WTC11 (cell line): Measurements from ENCODE around the gene DUSP3. TPM values are rescaled to one million over a fixed set of nuclear protein-coding genes. Genes with fewer than 3 reads are reported as not detected.

Experiments
- ATF2 ChIP-seq: sonication (generic); formaldehyde crosslinking; IDR thresholded peaks from 2 replicates; pipeline ENCODE4 v1.8.1; 2022; ENCODE audit warnings: low read depth, missing genetic modification reagents, borderline replicate concordance
- ATF3 ChIP-seq: sonication (generic); formaldehyde crosslinking; conservative IDR thresholded peaks from 2 replicates; pipeline ENCODE4 v1.8.1; 2022; ENCODE audit warnings: mild to moderate bottlenecking, missing genetic modification reagents
- CREM ChIP-seq: sonication (generic); formaldehyde crosslinking; IDR thresholded peaks from 2 replicates; pipeline ENCODE4 v1.8.1; 2022; ENCODE audit warnings: mild to moderate bottlenecking, missing genetic modification reagents, moderate library complexity
- ELF4 ChIP-seq: sonication (generic); formaldehyde crosslinking; IDR thresholded peaks from 2 replicates; pipeline ENCODE4 v1.8.1; 2022; ENCODE audit warnings: low read depth, mild to moderate bottlenecking, moderate library complexity, missing genetic modification reagents
- ESRRA ChIP-seq: sonication (generic); formaldehyde crosslinking; IDR thresholded peaks from 2 replicates; pipeline ENCODE4 v1.8.1; 2022; ENCODE audit warnings: mild to moderate bottlenecking, missing genetic modification reagents, borderline replicate concordance
- ETV6 ChIP-seq: sonication (generic); formaldehyde crosslinking; IDR thresholded peaks from 2 replicates; pipeline ENCODE4 v1.8.1; 2022; ENCODE audit warnings: mild to moderate bottlenecking, missing genetic modification reagents
- GABPB1 ChIP-seq: sonication (generic); formaldehyde crosslinking; IDR thresholded peaks from 2 replicates; pipeline ENCODE4 v1.8.1; 2023; ENCODE audit warnings: mild to moderate bottlenecking, missing genetic modification reagents
- IRF2 ChIP-seq: sonication (generic); formaldehyde crosslinking; IDR thresholded peaks from 2 replicates; pipeline ENCODE4 v1.8.0; 2022; ENCODE audit warnings: low read depth, missing genetic modification reagents, borderline replicate concordance
- KAT7 ChIP-seq: sonication (generic); formaldehyde crosslinking; IDR thresholded peaks from 2 replicates; pipeline ENCODE4 v1.8.1; 2023; ENCODE audit warnings: missing genetic modification reagents, mild to moderate bottlenecking, borderline replicate concordance
- MLX ChIP-seq: sonication (generic); formaldehyde crosslinking; IDR thresholded peaks from 2 replicates; pipeline ENCODE4 v1.8.1; 2023; ENCODE audit warnings: mild to moderate bottlenecking, missing genetic modification reagents, moderate library complexity
- MYBL2 ChIP-seq: sonication (generic); formaldehyde crosslinking; IDR thresholded peaks from 2 replicates; pipeline ENCODE4 v1.8.1; 2023; ENCODE audit warnings: mild to moderate bottlenecking, moderate library complexity, missing genetic modification reagents
- NFE2L1 ChIP-seq: sonication (generic); formaldehyde crosslinking; IDR thresholded peaks from 2 replicates; pipeline ENCODE4 v1.8.1; 2023; ENCODE audit warnings: missing genetic modification reagents
- SOX15 ChIP-seq: fragments of 250-450 bp; sonication (Bioruptor Pico); IDR thresholded peaks from 2 replicates; pipeline ENCODE4 v1.9.0; 2021; ENCODE audit warnings: mild to moderate bottlenecking
- SP1 ChIP-seq: sonication (generic); formaldehyde crosslinking; conservative IDR thresholded peaks from 2 replicates; pipeline ENCODE4 v1.8.1; 2022; ENCODE audit warnings: missing genetic modification reagents
- TCF7 ChIP-seq: sonication (generic); formaldehyde crosslinking; IDR thresholded peaks from 2 replicates; pipeline ENCODE4 v1.8.0; 2022; ENCODE audit warnings: mild to moderate bottlenecking, low read depth, missing genetic modification reagents, moderate library complexity
- ZBTB43 ChIP-seq: sonication (generic); formaldehyde crosslinking; IDR thresholded peaks from 2 replicates; pipeline ENCODE4 v1.8.1; 2023; ENCODE audit warnings: mild to moderate bottlenecking, missing genetic modification reagents
- ZNF121 ChIP-seq: sonication (generic); formaldehyde crosslinking; IDR thresholded peaks from 2 replicates; pipeline ENCODE4 v1.8.0; 2023; ENCODE audit warnings: missing genetic modification reagents
- total RNA-seq: library from RNA; stranded (reverse); gene quantifications from 3 replicates; pipeline ENCODE4 v1.2.3, GENCODE V29; 2021
- TF ChIP-seq, protein P1 (sequence below): sonication (generic); formaldehyde crosslinking; IDR thresholded peaks from 2 replicates; pipeline ENCODE4 v1.8.1; 2023; ENCODE audit warnings: mild to moderate bottlenecking, missing genetic modification reagents, moderate library complexity
- TF ChIP-seq, protein P2 (sequence below): sonication (generic); formaldehyde crosslinking; IDR thresholded peaks from 2 replicates; pipeline ENCODE4 v1.8.0; 2023; ENCODE audit warnings: missing genetic modification reagents, mild to moderate bottlenecking, borderline replicate concordance
- TF ChIP-seq, protein P3 (sequence below): sonication (generic); formaldehyde crosslinking; IDR thresholded peaks from 2 replicates; pipeline ENCODE4 v1.8.1; 2022; ENCODE audit warnings: mild to moderate bottlenecking, moderate library complexity, missing genetic modification reagents
- TF ChIP-seq, protein P4 (sequence below): fragments of 250-450 bp; sonication (Bioruptor Pico); IDR thresholded peaks from 2 replicates; pipeline ENCODE4 v1.8.0; 2021; ENCODE audit warnings: mild to moderate bottlenecking
- TF ChIP-seq, protein P5 (sequence below): fragments of 250-450 bp; sonication (Bioruptor Pico); IDR thresholded peaks from 2 replicates; pipeline ENCODE4 v1.9.0; 2021; ENCODE audit warnings: mild to moderate bottlenecking
- TF ChIP-seq, protein P6 (sequence below): fragments of 200-600 bp; IDR thresholded peaks from 2 replicates; pipeline ENCODE4 v1.8.0; 2022; ENCODE audit warnings: antibody characterized with exemption

DUSP3 gene
- total RNA-seq, 1 experiment from 2014 or later, result 31.5 TPM

DNA sequence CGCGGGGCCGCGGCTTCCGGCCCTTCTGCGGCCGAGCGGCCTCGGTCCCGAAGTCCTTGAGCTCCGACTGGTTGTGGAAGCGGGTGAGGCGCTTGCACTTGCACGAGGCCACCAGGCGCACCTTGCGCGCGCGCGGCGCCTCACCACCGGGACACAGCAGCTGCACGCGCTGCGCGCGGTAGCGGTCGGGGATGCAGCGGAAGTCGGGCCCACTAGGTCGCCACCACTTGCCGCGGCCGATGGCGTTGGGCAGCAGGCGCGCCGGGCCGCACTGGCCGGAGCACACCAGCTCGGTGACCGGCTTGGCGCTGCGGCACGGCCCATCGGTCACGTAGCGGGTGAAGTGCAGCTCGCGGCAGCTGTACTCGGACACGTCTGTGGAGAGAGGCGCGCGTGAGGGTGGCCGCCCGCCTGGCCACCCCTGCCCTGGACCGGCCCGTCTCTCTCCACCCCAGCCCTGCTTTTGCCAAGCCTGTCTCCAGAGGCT lies 23.3 kb downstream of the DUSP3 start (continued):
- TF ChIP-seq MLX (CRISPR knock-in tag) (no peak), KAT7 (CRISPR knock-in tag) (peak; percentile 96), GABPB1 (no peak), SOX15 (CRISPR knock-in tag) (no peak), ELF4 (CRISPR knock-in tag) (0 out of 2 replicates have a peak, but pooled peaks have one; percentile 44), SP1 (CRISPR knock-in tag) (peak; percentile 60), CREM (peak; percentile 64; the same call in 1 of the 2 replicates), ZBTB43 (CRISPR knock-in tag) (peak; percentile 94), ATF3 (CRISPR knock-in tag) (no peak), IRF2 (CRISPR knock-in tag) (no peak), NFE2L1 (CRISPR knock-in tag) (peak; percentile 88), TCF7 (CRISPR knock-in tag) (peak; percentile 93), ZNF121 (CRISPR knock-in tag) (peak; percentile 97), ESRRA (0 out of 2 replicates have a peak, but pooled peaks have one; percentile 76), MYBL2 (CRISPR knock-in tag) (peak; percentile 88), ATF2 (CRISPR knock-in tag) (0 out of 2 replicates have a peak, but pooled peaks have one; percentile 67), ETV6 (CRISPR knock-in tag) (peak; percentile 94; the same call in 1 of the 2 replicates)
- TF ChIP-seq, protein P1, sequence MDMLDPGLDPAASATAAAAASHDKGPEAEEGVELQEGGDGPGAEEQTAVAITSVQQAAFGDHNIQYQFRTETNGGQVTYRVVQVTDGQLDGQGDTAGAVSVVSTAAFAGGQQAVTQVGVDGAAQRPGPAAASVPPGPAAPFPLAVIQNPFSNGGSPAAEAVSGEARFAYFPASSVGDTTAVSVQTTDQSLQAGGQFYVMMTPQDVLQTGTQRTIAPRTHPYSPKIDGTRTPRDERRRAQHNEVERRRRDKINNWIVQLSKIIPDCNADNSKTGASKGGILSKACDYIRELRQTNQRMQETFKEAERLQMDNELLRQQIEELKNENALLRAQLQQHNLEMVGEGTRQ, result 0 out of 2 replicates have a peak, but pooled peaks have one; percentile 14
- TF ChIP-seq, protein P2, sequence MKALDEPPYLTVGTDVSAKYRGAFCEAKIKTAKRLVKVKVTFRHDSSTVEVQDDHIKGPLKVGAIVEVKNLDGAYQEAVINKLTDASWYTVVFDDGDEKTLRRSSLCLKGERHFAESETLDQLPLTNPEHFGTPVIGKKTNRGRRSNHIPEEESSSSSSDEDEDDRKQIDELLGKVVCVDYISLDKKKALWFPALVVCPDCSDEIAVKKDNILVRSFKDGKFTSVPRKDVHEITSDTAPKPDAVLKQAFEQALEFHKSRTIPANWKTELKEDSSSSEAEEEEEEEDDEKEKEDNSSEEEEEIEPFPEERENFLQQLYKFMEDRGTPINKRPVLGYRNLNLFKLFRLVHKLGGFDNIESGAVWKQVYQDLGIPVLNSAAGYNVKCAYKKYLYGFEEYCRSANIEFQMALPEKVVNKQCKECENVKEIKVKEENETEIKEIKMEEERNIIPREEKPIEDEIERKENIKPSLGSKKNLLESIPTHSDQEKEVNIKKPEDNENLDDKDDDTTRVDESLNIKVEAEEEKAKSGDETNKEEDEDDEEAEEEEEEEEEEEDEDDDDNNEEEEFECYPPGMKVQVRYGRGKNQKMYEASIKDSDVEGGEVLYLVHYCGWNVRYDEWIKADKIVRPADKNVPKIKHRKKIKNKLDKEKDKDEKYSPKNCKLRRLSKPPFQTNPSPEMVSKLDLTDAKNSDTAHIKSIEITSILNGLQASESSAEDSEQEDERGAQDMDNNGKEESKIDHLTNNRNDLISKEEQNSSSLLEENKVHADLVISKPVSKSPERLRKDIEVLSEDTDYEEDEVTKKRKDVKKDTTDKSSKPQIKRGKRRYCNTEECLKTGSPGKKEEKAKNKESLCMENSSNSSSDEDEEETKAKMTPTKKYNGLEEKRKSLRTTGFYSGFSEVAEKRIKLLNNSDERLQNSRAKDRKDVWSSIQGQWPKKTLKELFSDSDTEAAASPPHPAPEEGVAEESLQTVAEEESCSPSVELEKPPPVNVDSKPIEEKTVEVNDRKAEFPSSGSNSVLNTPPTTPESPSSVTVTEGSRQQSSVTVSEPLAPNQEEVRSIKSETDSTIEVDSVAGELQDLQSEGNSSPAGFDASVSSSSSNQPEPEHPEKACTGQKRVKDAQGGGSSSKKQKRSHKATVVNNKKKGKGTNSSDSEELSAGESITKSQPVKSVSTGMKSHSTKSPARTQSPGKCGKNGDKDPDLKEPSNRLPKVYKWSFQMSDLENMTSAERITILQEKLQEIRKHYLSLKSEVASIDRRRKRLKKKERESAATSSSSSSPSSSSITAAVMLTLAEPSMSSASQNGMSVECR, result peak; percentile 97
- TF ChIP-seq, protein P3, sequence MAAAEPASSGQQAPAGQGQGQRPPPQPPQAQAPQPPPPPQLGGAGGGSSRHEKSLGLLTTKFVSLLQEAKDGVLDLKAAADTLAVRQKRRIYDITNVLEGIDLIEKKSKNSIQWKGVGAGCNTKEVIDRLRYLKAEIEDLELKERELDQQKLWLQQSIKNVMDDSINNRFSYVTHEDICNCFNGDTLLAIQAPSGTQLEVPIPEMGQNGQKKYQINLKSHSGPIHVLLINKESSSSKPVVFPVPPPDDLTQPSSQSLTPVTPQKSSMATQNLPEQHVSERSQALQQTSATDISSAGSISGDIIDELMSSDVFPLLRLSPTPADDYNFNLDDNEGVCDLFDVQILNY (CRISPR knock-in tag), result peak; percentile 90
- TF ChIP-seq, protein P4, sequence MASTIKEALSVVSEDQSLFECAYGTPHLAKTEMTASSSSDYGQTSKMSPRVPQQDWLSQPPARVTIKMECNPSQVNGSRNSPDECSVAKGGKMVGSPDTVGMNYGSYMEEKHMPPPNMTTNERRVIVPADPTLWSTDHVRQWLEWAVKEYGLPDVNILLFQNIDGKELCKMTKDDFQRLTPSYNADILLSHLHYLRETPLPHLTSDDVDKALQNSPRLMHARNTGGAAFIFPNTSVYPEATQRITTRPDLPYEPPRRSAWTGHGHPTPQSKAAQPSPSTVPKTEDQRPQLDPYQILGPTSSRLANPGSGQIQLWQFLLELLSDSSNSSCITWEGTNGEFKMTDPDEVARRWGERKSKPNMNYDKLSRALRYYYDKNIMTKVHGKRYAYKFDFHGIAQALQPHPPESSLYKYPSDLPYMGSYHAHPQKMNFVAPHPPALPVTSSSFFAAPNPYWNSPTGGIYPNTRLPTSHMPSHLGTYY, result no peak
- TF ChIP-seq, protein P5, sequence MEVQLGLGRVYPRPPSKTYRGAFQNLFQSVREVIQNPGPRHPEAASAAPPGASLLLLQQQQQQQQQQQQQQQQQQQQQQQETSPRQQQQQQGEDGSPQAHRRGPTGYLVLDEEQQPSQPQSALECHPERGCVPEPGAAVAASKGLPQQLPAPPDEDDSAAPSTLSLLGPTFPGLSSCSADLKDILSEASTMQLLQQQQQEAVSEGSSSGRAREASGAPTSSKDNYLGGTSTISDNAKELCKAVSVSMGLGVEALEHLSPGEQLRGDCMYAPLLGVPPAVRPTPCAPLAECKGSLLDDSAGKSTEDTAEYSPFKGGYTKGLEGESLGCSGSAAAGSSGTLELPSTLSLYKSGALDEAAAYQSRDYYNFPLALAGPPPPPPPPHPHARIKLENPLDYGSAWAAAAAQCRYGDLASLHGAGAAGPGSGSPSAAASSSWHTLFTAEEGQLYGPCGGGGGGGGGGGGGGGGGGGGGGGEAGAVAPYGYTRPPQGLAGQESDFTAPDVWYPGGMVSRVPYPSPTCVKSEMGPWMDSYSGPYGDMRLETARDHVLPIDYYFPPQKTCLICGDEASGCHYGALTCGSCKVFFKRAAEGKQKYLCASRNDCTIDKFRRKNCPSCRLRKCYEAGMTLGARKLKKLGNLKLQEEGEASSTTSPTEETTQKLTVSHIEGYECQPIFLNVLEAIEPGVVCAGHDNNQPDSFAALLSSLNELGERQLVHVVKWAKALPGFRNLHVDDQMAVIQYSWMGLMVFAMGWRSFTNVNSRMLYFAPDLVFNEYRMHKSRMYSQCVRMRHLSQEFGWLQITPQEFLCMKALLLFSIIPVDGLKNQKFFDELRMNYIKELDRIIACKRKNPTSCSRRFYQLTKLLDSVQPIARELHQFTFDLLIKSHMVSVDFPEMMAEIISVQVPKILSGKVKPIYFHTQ (CRISPR knock-in tag), result no peak
- TF ChIP-seq, protein P6, sequence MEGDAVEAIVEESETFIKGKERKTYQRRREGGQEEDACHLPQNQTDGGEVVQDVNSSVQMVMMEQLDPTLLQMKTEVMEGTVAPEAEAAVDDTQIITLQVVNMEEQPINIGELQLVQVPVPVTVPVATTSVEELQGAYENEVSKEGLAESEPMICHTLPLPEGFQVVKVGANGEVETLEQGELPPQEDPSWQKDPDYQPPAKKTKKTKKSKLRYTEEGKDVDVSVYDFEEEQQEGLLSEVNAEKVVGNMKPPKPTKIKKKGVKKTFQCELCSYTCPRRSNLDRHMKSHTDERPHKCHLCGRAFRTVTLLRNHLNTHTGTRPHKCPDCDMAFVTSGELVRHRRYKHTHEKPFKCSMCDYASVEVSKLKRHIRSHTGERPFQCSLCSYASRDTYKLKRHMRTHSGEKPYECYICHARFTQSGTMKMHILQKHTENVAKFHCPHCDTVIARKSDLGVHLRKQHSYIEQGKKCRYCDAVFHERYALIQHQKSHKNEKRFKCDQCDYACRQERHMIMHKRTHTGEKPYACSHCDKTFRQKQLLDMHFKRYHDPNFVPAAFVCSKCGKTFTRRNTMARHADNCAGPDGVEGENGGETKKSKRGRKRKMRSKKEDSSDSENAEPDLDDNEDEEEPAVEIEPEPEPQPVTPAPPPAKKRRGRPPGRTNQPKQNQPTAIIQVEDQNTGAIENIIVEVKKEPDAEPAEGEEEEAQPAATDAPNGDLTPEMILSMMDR, result no peak
